ENCODE measurements around the gene PRAMEF12.
"Not testable (repeated sequence)": the region's sequence is repeated elsewhere in the genome, so short reads cannot be mapped to it uniquely, and the experiment has no call there.

Gene PRAMEF12

DNA sequence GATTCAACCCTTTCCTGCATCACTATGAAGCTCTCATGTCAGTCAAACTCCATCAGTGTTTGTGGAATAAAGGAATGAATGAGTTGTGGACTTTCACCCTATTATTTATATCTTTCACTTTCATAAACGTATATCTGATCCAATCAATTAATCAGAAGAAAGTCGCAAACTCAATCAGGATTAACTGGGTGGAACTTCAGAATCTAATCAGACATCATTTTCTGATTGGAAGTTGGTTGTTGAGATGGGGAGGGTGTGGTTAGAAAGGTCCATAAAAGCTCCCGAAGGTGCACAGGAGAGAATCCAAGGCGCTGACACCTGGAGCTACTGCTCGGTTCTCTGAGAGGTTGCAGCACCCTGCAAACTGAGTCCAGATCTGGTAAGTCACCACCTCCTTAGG lies at the start of gene PRAMEF12:
Gene PRAMEF12 (plus strand): TSS at position 301 of the 400 bp plus-strand sequence. CDS start 1,130 bp downstream, outside the sequence.
- no peak for DNase-seq

DNA sequence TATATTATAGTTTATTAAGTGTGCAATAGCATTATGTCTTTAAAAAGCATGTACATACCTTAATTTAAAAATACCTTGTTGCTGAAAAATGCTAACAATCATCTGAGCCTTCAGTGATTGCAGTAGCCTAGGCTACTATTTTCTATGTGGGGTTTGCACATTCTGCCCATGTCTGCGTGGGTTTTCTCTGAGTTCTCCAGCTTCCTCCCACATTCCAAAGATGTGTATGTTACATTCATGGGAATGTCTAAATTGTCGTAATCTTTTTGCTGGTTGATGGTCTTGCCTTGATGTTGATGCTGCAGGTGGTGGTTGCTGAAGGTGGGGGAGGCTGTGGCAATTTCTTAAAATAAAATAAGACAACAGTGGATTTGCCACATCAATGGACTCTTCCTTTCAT lies 45.1 kb upstream of the PRAMEF12 start:
- no peak for DNase-seq

DNA sequence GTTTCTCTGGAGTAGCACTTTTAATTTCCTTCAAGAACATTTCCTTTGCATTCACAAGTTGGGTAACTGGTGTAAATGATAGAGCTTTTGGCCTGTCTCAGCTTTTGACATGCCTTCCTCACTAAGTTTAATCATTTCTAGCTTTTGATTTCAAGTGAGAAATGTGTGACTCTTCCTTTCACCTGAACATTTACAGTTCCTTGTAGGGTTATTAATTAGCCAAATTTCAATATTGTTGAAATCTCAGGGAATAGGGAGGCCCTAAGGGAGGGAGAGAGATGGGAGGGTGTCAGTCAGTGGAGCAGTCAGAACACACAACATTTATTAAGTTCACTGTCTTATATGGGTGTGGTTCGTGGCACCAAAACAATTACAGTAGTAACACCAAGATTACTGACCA lies 43.4 kb upstream of the PRAMEF12 start:
- no peak for DNase-seq

DNA sequence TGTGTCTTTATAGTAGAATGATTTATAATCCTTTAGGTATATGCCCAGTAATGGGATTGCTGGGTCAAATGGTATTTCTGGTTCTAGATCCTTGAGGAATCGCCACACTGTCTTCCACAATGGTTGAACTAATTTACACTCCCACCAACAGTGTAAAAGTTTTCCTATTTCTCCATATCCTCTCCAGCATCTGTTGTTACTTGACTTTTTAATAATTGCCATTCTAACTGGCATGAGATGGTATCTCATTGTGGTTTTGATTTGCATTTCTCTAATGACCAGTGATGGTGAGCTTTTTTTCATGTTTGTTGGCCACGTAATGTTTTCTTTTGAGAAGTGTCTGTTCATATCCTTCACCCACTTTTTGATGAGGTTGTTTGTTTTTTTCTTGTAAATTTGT lies 42.5 kb upstream of the PRAMEF12 start:
- not testable (repeated sequence) for DNase-seq

DNA sequence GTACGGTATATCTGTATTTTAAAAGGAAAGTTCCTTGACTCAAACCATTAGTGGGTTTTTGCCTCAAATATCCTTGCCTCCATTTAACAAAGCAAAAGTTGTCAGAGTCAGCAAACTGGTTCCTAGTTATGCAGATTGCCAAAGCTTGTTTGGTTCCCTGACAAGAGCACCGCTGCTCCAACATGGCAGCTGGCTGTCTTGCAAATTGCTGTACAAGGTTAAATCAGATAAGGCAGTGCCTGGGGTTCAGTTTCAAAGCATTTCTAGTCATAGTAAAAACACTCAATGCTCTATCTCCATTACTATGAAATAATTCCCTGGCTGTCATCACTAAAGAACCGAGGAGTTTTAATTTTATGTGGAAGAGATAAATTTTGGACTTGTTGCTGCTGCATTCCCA lies 38.9 kb upstream of the PRAMEF12 start:
- no peak for DNase-seq

DNA sequence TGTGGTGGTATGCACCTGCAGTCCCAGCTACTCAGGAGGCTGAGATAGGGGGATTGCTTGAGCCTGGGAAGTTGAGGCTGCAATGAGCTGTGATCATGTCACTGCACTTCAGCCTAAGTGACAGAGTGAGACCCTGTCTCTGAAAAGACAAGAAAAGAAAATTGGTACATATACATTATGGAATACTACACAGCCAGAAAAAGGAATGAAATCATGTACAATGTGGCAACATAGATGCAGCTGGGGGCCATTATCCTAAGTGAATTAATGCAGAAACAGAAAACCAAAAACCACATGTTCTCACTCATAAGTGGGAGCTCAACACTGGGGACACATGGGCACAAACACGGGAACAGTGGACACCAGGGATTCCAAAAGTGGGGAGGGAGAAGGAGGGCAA lies 34.6 kb upstream of the PRAMEF12 start:
- DNase-seq: no peak

DNA sequence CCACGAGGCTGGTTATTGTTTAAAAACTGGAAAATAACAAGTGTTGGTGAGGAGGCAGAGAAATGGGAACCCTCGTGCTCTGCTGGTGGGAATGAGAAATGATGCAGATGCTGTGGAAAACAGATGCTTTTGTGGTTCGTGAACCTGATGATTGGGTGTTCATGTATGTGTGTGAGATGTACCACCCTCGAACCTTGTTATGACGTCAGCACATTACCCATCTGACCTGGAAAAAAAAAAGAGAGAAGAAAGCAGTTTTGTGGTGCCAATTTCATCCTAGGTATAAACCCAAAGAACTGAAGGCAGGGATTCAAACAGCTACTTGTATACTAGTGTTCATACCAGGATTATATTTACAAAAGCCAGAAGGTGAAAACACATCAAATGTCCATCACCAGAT lies 33.9 kb upstream of the PRAMEF12 start:
- no peak for DNase-seq

DNA sequence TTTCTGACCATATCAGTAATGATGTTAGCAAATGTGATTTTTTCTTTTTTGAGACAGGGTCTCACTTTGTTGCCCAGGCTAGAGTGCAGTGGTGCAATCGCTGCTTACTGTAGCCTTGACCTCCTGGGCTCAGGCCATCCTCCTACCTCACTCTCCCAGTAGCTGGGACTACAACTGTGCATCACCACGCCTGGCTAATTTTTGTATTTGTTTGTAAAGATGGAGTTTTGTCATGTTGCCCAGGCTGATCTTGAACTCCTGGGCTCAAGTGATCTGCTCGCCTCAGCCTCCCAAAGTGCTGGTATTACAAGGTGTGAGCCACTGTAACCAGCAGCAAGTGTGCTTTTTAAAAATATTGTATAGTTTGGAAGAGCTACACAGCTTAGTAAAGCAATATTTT lies 31.6 kb upstream of the PRAMEF12 start:
- DNase-seq: no peak

DNA sequence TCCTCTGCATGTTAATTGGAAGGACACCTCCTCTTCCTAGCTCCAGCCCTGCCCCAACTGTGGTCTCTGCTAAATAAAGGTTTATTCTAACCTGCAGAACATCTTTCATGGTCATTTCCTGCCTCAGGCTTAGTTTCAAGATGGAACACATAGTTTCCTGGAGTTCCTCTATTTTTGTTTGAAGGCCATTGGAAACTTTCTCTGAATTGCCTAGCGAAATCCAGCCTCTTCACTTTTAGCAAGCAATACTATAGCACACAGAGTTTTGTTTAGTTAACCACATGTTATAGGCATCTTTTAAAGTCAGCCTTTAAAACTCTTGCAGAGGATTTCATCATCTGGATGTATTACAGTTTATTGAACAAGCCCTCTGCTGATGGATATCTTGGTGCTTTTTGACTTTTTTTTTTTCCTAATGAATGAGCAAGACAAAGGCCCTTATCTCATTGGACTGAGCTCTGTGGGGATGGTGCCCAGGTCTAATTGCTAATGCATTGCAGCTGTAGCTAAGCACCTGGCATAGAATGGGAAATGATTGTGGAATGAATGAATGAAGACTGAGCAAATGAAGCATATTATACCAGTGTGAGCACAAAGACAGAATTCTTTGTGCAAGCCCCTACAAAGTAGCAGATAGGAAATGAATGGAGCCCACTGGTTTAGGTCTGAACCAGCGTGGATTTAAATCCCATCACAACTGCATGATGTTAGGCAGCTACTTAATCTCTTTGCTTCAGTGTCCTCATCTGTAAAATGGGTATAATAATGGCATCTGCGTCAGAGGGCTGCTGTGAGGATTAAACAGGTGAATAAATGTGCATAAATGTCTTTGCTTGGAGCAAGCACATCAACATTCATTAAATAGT lies 28.2 kb upstream of the PRAMEF12 start:
- peak; percentile 18 for DNase-seq

DNA sequence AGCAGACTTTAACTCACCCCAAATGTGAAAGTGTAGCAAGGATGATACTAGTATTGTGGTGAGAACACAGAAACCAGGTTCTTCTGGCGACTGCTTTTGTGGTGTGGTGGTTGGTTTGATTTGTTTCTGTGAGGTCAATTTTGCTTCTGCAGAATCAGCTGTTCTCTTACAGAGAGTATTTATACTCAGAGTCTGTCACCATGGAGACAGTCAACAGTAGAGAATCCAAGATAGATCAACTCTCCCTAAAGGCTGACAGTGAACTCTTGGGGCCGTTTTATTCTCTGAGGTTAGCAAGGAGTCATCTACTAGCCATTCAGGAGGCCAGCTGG lies 27.6 kb upstream of the PRAMEF12 start, which contains the start of gene CFAP107:
Gene CFAP107 (plus strand): TSS at position 209 of the 332 bp plus-strand sequence. CDS start 231 bp downstream, outside the sequence.
- peak; percentile 25 for DNase-seq

DNA sequence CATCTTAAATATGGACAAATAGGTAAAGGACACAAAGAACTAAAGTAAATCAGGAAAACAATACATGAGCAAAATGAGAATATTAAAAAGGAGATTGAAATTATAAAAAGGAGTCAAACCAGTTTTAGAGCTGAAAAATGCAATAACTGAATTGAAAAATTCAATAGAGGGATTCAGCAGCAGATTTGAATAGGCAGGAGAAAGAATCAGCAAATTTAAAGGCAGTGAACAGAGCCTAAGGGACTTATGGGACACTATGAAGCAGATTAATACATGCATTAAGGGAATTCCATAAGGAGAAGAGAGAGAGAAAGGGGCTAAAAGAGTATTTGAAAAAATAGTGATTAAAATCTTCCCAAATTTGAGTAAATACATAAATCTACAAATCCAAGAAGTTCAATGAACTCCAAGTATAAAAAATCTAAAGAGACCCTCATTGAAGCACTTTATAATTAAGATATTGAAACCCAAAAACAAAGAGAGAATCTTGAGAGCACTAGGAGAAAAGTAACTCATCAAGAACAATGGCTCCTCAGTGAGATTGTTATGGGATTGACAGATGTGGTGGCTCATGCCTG lies 24.7 kb upstream of the PRAMEF12 start:
- DNase-seq: no peak

DNA sequence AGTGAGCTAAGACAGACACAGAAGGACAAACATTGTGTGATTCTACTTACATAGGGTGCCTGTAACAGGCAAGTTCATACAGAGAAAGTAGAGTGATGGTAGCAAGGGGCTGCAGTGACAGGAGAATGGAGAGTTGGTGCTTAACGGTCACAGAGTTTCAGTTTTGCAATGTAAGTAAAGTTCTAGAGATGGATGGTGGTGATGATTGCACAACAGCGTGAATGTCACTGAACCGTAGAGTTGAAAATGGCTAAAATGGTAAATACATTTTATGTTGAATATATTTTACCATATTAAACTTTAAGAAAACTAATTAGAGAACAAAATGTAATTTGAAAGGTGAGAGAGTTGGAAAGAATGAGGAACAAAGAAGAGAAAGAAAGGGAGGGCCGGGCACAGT lies 18.8 kb upstream of the PRAMEF12 start:
- peak; percentile 49 for DNase-seq

DNA sequence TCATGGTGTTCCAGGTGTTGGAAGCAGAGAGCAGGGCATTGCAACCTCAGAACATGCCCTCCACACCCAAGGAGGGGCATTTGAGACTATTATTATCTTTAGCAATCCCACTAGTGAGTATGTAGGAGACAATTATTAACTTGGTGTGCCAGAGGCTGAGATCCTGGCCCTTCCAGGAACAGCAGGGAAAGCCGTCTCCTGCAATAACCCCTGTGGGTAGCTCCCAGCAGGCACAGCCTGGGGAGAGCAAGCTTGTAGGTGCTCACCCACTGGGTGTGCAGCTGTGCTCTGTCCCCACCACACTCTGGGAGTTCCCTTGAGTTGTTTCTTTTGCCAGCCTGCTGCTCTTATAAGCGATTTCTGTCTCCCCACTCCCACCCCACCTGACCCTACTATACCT lies 17.3 kb upstream of the PRAMEF12 start:
- DNase-seq: no peak

DNA sequence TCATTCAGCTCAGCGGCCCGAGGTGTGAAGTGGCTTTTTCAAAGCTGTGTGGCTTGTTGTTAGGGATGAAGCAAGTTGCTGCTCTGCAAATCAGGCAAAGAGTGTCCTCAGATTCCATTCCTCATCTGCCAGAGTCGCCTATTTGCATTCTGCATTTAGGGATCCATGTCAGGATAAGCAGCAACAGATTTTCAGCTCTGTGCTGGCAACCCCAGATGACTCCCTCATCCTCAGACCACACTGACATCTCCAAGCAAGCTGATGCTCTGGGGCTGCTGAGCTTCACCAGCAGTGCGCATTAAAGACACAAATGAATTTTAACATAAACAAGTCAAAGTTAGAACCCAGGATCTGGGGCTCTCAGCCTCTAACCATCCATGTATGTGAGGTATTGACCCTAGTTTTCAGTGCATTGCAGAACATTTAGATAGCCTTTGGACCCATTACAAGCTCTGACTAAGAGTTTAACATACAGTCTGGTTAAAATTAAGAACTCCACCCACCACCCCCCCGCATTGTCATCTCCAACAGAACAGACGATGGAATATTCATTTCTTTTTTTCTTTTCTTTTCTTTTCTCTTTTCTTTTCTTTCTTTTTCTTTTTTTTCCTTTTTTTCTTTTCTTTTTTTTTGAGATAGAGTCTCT lies 16.6 kb upstream of the PRAMEF12 start:
- DNase-seq: no peak

DNA sequence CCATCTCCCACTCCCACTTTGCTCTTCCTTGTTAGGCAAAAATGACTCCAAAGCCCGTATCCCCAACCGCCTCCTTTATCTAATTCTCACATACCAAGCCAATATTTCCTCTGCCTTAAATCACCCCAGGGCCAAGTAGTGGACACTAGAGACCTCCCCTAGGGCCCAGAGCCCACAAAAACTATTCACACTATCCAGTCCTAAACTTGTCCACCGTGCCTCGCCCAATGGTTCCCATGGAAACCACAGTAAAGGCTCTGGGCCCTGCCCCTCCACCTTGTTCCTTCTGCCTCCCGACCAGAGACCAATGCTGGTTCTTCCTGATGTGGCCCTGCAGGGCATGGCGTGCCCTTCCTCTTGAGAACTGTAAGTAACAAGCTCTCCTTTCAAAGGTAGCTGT lies 15.7 kb upstream of the PRAMEF12 start:
- DNase-seq: no peak

DNA sequence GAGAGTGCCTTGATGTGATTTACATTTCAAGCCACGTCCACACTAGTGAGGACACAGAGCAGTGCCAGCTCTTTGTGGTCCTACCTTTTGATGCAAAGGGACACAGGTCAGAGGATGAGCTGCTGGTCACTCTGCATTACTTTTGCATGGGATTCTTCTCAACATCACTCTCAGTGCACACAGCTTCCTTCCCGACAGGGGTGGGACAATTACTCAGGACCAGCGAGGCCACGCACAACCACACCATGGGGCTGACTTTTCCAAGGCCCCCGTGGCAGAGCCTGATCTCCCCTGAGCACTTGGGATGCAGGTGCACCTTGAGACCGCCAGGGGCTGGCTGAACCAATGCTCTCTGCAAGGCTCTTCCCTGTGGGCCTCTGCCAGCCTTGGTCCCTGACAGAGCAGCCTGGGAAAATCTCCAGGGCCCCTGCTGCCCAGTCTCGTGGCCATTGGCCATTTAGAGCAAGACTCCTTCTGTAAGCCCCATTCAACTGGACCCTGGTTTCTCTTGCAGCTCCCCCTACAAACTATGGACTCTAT lies 13.2 kb upstream of the PRAMEF12 start:
- no peak for DNase-seq

DNA sequence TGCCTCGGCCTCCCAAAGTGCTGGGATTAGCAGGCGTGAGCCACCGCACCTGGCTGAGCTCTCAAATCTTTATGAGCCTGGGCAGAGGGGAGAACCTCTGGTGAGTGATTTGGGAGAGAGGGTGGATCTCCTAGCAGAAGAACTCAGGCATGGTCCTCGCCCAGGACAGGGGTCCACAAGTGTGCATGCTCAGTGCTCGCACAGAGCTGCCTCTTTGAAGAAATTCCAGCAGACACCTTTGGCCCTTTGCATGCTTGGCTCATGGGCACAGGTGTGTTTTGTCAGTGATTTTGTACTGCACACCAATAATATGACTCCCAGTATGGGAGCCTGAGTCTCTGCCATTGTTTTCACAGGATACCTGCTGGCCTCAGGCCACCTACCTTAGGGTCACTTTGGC lies 11.8 kb upstream of the PRAMEF12 start:
- DNase-seq: no peak

DNA sequence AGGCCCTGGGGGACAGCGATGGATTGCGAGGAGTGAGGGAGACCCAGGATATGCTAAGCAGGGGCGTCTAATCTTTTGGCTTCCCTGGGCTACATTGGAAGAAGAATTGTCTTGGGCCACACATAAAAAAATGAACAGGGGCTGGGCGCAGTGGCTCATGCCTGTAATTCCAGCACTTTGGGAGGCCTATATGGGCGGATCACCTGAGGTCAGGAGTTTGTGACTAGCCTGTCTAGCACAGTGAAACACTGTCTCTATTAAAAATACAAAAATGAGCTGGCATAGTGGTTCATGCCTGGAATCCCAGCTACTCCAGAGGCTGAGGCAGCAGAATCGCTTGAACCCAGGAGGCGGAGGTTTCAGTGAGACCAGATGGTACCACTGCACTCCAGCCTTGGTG lies 10.8 kb upstream of the PRAMEF12 start:
- DNase-seq: no peak

DNA sequence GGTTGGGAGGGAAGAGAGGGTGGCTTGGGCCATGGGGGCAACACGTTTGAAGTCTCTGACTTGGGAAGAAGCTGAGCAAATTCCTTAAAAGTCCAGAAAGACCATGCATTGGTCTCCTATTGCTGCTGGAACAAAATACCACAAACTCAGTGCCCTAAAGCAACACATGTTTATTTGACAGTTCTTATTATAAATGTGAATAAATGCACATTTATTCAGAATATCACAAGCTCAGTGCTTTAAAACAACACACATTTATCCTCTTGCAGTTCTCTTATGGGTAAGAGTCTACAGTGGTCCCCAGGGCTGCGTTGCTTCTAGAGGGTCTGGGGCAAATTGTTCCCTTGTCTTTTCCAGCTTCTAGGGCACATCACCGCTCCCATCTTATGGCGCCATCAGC lies 10.1 kb upstream of the PRAMEF12 start:
- DNase-seq: no peak

DNA sequence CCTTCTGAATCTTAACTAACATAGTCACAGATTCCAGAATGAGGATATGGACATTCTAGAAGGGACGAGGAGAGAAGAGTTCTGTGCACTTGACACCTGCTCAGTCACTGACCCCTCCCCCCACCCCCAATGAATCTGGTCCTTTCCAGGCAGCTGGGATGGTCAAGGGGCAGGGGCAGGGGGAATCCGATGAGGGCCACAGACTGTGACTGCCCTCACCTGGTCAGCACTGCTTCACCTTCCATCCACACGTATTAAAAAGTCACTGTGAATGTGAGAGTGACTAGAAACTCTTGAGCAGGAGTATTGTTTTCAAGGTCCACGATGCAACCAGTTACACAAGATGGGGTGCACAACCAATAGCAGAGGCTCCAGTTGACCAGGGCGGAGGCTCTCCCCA lies 9.5 kb upstream of the PRAMEF12 start:
- no peak for DNase-seq

DNA sequence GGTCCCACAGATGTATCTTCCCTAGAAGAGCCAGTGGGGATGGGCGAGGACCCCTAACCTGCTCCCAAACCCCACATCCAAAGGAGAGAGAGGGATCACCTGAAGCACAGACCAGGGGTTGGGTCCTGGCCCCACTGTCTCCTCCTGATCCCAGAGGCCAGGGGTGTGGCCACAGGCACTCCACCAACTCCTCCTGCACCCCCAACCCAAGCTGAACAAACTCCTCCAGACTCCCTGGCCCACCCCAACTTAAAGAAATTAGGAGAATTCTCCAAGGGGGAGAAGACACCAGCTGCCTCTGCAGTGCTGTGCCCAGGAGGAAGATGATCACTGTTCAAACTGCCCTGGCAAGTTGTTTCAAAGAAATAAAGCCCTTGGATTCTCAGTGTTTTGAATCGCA lies 4.5 kb upstream of the PRAMEF12 start:
- DNase-seq: no peak

DNA sequence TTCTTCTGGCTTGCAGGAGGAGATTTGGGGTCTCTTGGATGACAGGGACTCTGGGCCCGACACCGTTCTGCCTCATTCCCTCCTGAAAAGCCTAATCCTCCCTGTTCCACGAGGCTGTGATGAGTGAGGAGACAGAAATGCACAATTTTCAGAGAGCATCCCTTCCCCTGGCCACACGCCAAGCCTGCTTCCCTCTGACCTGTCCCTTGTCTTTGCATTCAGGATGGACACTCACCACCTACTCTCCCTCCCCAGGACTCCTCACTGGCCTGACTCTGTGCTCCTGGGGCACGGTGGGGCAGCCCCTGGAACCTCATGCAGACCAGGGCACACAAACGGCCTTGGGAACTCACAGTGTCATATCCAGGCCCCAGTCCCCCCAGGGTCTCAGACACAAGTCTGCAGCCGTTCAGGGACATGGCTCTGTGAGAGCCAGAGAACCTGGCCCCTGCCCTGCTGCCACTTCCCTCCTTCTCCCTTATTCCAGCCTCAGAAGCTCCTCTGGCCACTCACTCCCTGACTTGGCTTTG lies 3.5 kb upstream of the PRAMEF12 start:
- no peak for DNase-seq

DNA sequence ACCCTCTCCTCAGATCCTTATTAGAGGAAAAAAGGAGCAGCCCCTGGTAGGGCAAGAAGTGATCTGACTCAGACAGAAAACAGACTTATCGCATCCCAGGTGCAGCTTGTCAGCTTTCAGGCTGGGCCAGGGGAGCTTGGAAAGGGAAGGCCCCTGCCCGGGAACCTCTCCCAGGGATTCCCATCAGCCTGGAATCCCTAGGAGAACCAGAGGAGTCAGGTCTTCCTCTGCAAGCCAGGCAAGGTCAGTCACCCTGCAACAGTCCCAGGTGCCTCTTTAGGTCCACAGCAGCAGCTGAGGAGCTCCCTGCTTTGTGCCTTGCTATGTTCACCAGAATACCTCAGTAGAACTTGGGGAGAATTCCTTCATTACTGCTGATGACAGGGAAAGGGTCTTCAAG lies 2.9 kb upstream of the PRAMEF12 start:
- no peak for DNase-seq

DNA sequence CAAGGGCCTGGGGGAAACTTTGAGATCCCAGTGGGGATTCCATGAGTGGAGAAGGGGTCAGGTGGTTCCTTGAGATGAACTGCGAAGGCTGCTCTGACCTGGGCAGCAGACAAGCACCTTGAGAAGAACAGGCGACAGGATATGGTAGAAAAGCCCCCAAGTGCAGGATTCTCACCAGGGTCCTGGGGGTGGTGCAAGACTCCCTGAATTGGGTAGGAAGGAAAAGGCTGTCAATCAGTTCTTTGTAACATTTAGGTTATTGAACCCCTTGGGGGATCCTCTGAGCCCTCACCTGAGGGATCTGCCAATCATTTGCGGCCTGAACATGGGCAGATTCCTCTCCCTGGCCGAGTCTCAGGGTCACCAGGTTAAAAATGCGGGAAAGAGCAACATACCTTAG lies 2.4 kb upstream of the PRAMEF12 start:
- no peak for DNase-seq

Measured in MV-4-11 (cell line).